ENCODE results near the gene GINS3. TPM values are rescaled to one million over a fixed set of nuclear protein-coding genes. Genes with fewer than 3 reads are reported as not detected.

GINS3 gene
- total RNA-seq, 1 donor from 2014 or later: 2.1 TPM

DNA sequence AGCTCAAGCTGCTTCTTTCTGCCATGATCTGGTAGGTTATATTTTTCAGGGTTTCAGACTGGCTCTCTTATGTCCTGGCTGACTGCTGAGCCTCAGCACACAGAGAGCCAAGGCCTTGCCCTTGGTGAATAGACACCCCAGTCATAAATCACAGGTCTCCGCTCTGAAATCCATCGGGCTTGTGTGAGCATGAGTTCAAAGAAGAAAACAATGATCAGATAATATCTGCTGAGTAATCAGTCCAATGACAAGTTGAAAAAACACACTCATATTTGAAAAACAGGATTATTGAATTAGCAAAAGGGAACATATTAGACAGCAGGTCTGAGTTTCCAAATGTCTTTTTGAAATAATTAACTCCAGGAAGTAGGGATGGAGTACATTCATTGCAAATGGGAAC lies 56.6 kb downstream of the GINS3 start:
- H3K27ac Mint-ChIP-seq (ENCODE audit: unreplicated experiment): no peak overlapping the region
- no peaks in the 10 kb centered on the region for H3K4me1 Mint-ChIP-seq (ENCODE audit: low read depth)
- H3K36me3 Mint-ChIP-seq (ENCODE audit: low read depth): no peaks in the 10 kb centered on the region
- no peak overlapping the region for H3K4me3 Mint-ChIP-seq (ENCODE audit: unreplicated experiment)
- no peaks in the 10 kb centered on the region for H3K9me3 Mint-ChIP-seq (ENCODE audit: low read depth)
- peaks cover 31% of the 10 kb centered on the region for H3K27me3 Mint-ChIP-seq (ENCODE audit: low read depth)
- DNase-seq (ENCODE audit: low spot score): no peak
- TF ChIP-seq, protein P1, sequence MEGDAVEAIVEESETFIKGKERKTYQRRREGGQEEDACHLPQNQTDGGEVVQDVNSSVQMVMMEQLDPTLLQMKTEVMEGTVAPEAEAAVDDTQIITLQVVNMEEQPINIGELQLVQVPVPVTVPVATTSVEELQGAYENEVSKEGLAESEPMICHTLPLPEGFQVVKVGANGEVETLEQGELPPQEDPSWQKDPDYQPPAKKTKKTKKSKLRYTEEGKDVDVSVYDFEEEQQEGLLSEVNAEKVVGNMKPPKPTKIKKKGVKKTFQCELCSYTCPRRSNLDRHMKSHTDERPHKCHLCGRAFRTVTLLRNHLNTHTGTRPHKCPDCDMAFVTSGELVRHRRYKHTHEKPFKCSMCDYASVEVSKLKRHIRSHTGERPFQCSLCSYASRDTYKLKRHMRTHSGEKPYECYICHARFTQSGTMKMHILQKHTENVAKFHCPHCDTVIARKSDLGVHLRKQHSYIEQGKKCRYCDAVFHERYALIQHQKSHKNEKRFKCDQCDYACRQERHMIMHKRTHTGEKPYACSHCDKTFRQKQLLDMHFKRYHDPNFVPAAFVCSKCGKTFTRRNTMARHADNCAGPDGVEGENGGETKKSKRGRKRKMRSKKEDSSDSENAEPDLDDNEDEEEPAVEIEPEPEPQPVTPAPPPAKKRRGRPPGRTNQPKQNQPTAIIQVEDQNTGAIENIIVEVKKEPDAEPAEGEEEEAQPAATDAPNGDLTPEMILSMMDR (IDR thresholded peaks at IDR 0.05): no peak

DNA sequence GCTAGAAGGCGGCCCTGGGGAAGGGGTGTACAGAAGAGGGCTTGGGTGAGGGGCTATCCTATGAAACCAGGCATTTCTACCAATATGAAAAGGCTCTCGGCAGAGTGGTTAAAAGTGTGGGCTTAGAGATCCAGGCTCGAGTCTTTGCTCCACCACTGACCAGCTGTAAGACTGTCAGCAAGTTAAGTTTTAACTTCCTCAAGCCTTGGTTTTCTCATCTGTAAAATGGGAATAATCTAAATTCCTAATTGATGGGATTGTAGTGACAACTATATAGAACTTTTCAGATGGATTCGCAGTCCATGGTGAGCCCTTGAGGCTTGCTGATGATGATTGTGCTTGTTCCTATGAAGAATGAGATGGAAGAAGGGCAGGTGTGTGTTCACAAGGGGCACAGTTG lies 57.0 kb downstream of the GINS3 start:
- TF ChIP-seq, protein P1 (IDR thresholded peaks at IDR 0.05): no peak
- Mint-ChIP-seq H3K4me3 (ENCODE audit: unreplicated experiment) (no peak overlapping the region), H3K9me3 (ENCODE audit: low read depth) (no peaks in the 10 kb centered on the region), H3K4me1 (ENCODE audit: low read depth) (no peaks in the 10 kb centered on the region), H3K27me3 (ENCODE audit: low read depth) (peaks cover 29% of the 10 kb centered on the region), H3K36me3 (ENCODE audit: low read depth) (no peaks in the 10 kb centered on the region), H3K27ac (ENCODE audit: unreplicated experiment) (no peak overlapping the region)
- no peak for DNase-seq (ENCODE audit: low spot score)

DNA sequence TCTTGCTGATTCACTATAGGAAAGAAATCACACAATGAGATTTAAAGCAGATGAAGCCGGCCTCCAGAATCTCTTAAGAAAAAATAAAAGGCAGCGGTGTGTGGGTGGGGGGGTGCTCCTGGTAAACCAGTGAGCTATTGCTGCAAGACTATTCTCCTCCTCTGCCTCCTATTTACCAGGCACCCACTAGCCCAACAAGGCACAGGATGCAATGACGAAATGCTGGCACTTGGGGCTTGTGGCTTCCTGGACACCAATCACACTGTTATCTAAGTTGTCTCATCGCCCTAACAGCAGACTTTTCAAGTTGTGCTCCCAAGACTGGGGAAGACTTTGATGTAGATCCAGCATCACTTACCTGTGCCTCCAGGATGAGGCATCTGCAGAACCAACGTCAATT lies 57.5 kb downstream of the GINS3 start:
- no peak for DNase-seq (ENCODE audit: low spot score)
- Mint-ChIP-seq H3K36me3 (ENCODE audit: low read depth) (no peaks in the 10 kb centered on the region), H3K4me1 (ENCODE audit: low read depth) (no peaks in the 10 kb centered on the region), H3K4me3 (ENCODE audit: unreplicated experiment) (no peak overlapping the region), H3K27ac (ENCODE audit: unreplicated experiment) (no peak overlapping the region), H3K27me3 (ENCODE audit: low read depth) (peaks cover 32% of the 10 kb centered on the region), H3K9me3 (ENCODE audit: low read depth) (no peaks in the 10 kb centered on the region)
- TF ChIP-seq, protein P1 (IDR thresholded peaks at IDR 0.05): no peak

DNA sequence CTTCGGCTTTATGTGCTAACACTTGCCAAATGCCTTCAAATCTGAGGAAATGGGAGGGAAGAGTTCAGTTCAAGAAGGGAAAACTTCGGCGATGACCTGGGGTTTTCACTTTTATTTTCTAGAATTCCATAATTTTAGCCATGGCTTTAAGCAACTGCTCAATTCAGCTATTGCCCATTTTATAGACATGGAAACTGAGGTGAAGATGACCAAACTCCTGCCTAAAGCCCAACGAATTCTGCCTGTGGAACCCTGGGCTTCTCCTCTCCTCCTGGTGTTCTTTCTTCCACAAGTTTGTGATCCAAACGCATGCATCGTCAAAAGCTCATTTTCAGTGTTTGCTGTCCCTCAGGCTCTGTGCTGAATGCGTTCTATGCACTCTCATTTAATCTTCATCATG lies 58.3 kb downstream of the GINS3 start:
- Mint-ChIP-seq H3K9me3 (ENCODE audit: low read depth) (no peaks in the 10 kb centered on the region), H3K36me3 (ENCODE audit: low read depth) (no peaks in the 10 kb centered on the region), H3K4me3 (ENCODE audit: unreplicated experiment) (no peak overlapping the region), H3K27me3 (ENCODE audit: low read depth) (peaks cover 38% of the 10 kb centered on the region), H3K4me1 (ENCODE audit: low read depth) (no peaks in the 10 kb centered on the region), H3K27ac (ENCODE audit: unreplicated experiment) (no peak overlapping the region)
- no peak for DNase-seq (ENCODE audit: low spot score)
- TF ChIP-seq, protein P1 (IDR thresholded peaks at IDR 0.05): no peak

DNA sequence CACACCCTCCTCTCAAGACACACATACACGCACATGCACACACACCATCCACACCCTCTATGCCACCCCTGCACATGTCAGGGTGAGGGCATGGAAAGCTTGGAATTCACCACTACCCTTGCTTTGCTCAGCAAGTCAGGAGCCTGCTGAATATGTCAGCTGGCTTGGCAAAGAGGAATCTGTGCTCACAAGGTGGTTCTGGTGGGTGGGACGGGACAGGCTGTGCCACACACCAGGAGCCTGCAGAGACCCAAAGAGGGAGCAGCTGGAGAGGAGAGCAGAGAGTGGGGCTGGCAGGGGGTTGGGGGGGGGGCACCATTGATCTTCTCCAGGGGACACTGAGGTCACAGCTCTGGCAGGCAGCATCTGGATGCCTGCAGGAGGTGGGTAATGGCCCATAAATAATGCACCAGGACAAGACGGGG lies 59.0 kb downstream of the GINS3 start:
- no peaks in the 10 kb centered on the region for H3K4me1 Mint-ChIP-seq (ENCODE audit: low read depth)
- no peak overlapping the region for H3K27ac Mint-ChIP-seq (ENCODE audit: unreplicated experiment)
- TF ChIP-seq, protein P1 (IDR thresholded peaks at IDR 0.05): no peak
- no peaks in the 10 kb centered on the region for H3K36me3 Mint-ChIP-seq (ENCODE audit: low read depth)
- no peak for DNase-seq (ENCODE audit: low spot score)
- H3K27me3 Mint-ChIP-seq (ENCODE audit: low read depth): peaks cover 40% of the 10 kb centered on the region
- no peak overlapping the region for H3K4me3 Mint-ChIP-seq (ENCODE audit: unreplicated experiment)
- H3K9me3 Mint-ChIP-seq (ENCODE audit: low read depth): no peaks in the 10 kb centered on the region

Measured in chondrocyte (in vitro differentiated cells).